ENCODE data around the gene OPA1.

DNA sequence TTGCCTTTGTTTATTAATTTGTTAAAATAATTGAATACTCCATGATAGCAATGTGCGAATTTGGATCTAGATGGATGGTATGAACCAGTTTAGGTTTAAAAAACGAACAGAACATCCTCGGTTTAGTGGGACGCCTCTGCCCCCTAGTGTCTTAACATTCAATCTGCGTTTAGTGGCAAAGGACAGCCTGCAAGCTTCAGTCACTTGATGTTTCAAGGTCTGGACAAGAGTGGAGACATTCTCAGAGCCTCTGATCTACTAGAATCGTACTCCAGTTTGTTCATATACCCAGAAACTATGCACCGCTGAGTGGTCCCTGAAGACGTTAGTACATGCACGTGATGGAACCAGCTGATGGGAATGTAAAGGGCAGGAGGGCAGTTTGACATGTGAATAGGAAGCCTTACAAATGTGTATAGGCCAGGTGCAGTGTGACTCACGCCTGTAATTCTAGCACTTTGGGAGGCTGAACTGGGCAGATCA, 20.5 kb upstream of the OPA1 start:
- TF ChIP-seq, protein P1, sequence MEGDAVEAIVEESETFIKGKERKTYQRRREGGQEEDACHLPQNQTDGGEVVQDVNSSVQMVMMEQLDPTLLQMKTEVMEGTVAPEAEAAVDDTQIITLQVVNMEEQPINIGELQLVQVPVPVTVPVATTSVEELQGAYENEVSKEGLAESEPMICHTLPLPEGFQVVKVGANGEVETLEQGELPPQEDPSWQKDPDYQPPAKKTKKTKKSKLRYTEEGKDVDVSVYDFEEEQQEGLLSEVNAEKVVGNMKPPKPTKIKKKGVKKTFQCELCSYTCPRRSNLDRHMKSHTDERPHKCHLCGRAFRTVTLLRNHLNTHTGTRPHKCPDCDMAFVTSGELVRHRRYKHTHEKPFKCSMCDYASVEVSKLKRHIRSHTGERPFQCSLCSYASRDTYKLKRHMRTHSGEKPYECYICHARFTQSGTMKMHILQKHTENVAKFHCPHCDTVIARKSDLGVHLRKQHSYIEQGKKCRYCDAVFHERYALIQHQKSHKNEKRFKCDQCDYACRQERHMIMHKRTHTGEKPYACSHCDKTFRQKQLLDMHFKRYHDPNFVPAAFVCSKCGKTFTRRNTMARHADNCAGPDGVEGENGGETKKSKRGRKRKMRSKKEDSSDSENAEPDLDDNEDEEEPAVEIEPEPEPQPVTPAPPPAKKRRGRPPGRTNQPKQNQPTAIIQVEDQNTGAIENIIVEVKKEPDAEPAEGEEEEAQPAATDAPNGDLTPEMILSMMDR (optimal IDR thresholded peaks at IDR 0.05 in 1 of 3, IDR thresholded peaks at IDR 0.05 in 1 of 3, conservative IDR thresholded peaks at IDR 0.05 in 1 of 3; ENCODE audit: extremely low read depth in 1 of 3, insufficient read depth in 2 of 3, low read length in 3 of 3) = peak; percentile 76 to 89 (median 77)
- TF ChIP-seq EZH2 (IDR thresholded peaks at IDR 0.05; ENCODE audit: low read length) = no peak
